WERI-Rb-1 (cell line): ENCODE measurements around the gene HOXD11.

Experiments
- DNase-seq: peaks from one replicate; pipeline ENCODE4 v3.0.0-alpha.2; 2020
- H3K27ac ChIP-seq: fragments of 250-450 bp; sonication (Bioruptor Pico); 2 replicates; pipeline ENCODE4 v1.5.1; 2020; ENCODE audit warnings: mild to moderate bottlenecking, moderate library complexity
- H3K27me3 ChIP-seq: fragments of 250-450 bp; sonication (Bioruptor Pico); 2 replicates; pipeline ENCODE4 v1.5.1; 2021; ENCODE audit warnings: mild to moderate bottlenecking, low read depth, moderate library complexity; ENCODE audit not compliant: insufficient read depth, severe bottlenecking
- H3K36me3 ChIP-seq: fragments of 250-450 bp; sonication (Bioruptor Pico); 2 replicates; pipeline ENCODE4 v1.5.1; 2020; ENCODE audit warnings: mild to moderate bottlenecking, moderate library complexity
- H3K4me3 ChIP-seq: 2 replicates; pipeline ENCODE4 v1.5.1; 2011; ENCODE audit warnings: low read depth, mild to moderate bottlenecking, control low read depth, low read length
- H3K9me3 ChIP-seq: fragments of 250-450 bp; sonication (Bioruptor Pico); 2 replicates; pipeline ENCODE4 v1.5.1; 2021; ENCODE audit warnings: mild to moderate bottlenecking, moderate library complexity; ENCODE audit not compliant: severe bottlenecking
- CTCF ChIP-seq: IDR thresholded peaks from 2 replicates; pipeline ENCODE4 v1.5.1; 2011; ENCODE audit warnings: low read depth, mild to moderate bottlenecking, control low read depth, inconsistent platforms, low read length

Gene HOXD11

GRCh38 chr2:176111846-176112374 is 4.8 kb downstream of the HOXD11 start:
- H3K27me3 ChIP-seq, result peaks cover 89% of the 10 kb centered on the region
- no peak for DNase-seq
- no peak overlapping the region for H3K4me3 ChIP-seq
- H3K9me3 ChIP-seq, result peaks cover 10% of the 10 kb centered on the region
- no peak overlapping the region for H3K27ac ChIP-seq
- H3K36me3 ChIP-seq, result no peaks in the 10 kb centered on the region
- no peak for TF ChIP-seq CTCF

GRCh38 chr2:176112375-176113302 is 5.6 kb downstream of the HOXD11 start:
- Histone ChIP-seq H3K9me3 (peaks cover 13% of the 10 kb centered on the region), H3K27ac (no peak overlapping the region), H3K36me3 (no peaks in the 10 kb centered on the region), H3K4me3 (no peak overlapping the region), H3K27me3 (peaks cover 92% of the 10 kb centered on the region)
- no peak for DNase-seq
- no peak for TF ChIP-seq CTCF

GRCh38 chr2:176114120-176114929 is 7.2 kb downstream of the HOXD11 start:
- TF ChIP-seq CTCF, result no peak
- Histone ChIP-seq H3K27ac (no peak overlapping the region), H3K4me3 (no peak overlapping the region), H3K9me3 (peaks cover 13% of the 10 kb centered on the region), H3K36me3 (no peaks in the 10 kb centered on the region), H3K27me3 (peaks cover 99% of the 10 kb centered on the region)
- no peak for DNase-seq

- no peak for TF ChIP-seq CTCF
- no peak overlapping the region for H3K27ac ChIP-seq
- no peak overlapping the region for H3K4me3 ChIP-seq
- no peaks in the 10 kb centered on the region for H3K36me3 ChIP-seq
- DNase-seq, result no peak
- peaks cover 13% of the 10 kb centered on the region for H3K9me3 ChIP-seq
- peaks cover 98% of the 10 kb centered on the region for H3K27me3 ChIP-seq
Measured at GRCh38 chr2:176114930-176115625, 8.0 kb downstream of the HOXD11 start.

- Histone ChIP-seq H3K36me3 (no peaks in the 10 kb centered on the region), H3K9me3 (peaks cover 13% of the 10 kb centered on the region), H3K4me3 (no peak within 1 kb of the TSS), H3K27me3 (peaks cover 98% of the 10 kb centered on the region), H3K27ac (no peak within 1 kb of the TSS)
- TF ChIP-seq CTCF, result peak; percentile 41
- peak; percentile 54 for DNase-seq
Measured at GRCh38 chr2:176115883-176116813, 9.1 kb downstream of the HOXD11 start, which contains the start of gene HOXD10. Gene HOXD10, plus strand, starts transcription at chr2:176116778. Its CDS starts 56 bp downstream, at chr2:176116834.
